Liver (tissue), 9 donors: ENCODE results near the gene DUS1L. TPM values are rescaled to one million over a fixed set of nuclear protein-coding genes. Genes with fewer than 3 reads are reported as not detected.

Experiments
- DNase-seq: peaks from one replicate; pipeline ENCODE4 v3.0.0-alpha.2; 2017; ENCODE audit warnings: low spot score
- H3K27ac ChIP-seq, 2 donors: one replicate each; pipeline ENCODE4 v1.7.0; 2013; ENCODE audit warnings: inconsistent platforms in 2 of 2, low read length in 2 of 2, control low read depth in 1 of 2, low read depth in 1 of 2, mild to moderate bottlenecking in 1 of 2
- H3K27me3 ChIP-seq, 4 donors: one replicate each; pipeline versions ENCODE4 v1.6.1 to v1.7.0; 2013; ENCODE audit warnings: low read length in 3 of 4, inconsistent platforms in 1 of 4, mild to moderate bottlenecking in 1 of 4, moderate library complexity in 1 of 4; ENCODE audit not compliant: control insufficient read depth in 4 of 4, insufficient read depth in 4 of 4
- H3K36me3 ChIP-seq, 4 donors: one replicate each; pipeline versions ENCODE4 v1.6.1 to v1.7.0; 2013; ENCODE audit warnings: low read length in 3 of 4, mild to moderate bottlenecking in 3 of 4, low read depth in 1 of 4, moderate library complexity in 1 of 4; ENCODE audit not compliant: control insufficient read depth in 4 of 4, insufficient read depth in 3 of 4
- H3K4me1 ChIP-seq, 4 donors: one replicate each; pipeline versions ENCODE4 v1.6.1 to v1.7.0; 2013; ENCODE audit warnings: low read length in 3 of 4, mild to moderate bottlenecking in 3 of 4, moderate library complexity in 1 of 4; ENCODE audit not compliant: control insufficient read depth in 4 of 4, insufficient read depth in 4 of 4
- H3K4me3 ChIP-seq, 3 donors: one replicate each; pipeline versions ENCODE4 v1.6.1 to v1.7.0; 2013; ENCODE audit warnings: low read length in 3 of 3, control low read depth in 1 of 3, low read depth in 1 of 3, mild to moderate bottlenecking in 1 of 3
- H3K9ac ChIP-seq, 2 donors: one replicate each; pipeline ENCODE4 v1.7.0; 2013; ENCODE audit warnings: low read length in 2 of 2, mild to moderate bottlenecking in 2 of 2, moderate library complexity in 2 of 2, control low read depth in 1 of 2, low read depth in 1 of 2
- H3K9me3 ChIP-seq, 4 donors: one replicate each; pipeline versions ENCODE4 v1.6.1 to v1.7.0; 2013; ENCODE audit warnings: low read length in 3 of 4; ENCODE audit not compliant: control insufficient read depth in 4 of 4
- EGR1 ChIP-seq, 2 donors: IDR thresholded peaks; 2 replicates each; pipeline ENCODE4 v1.6.1; 2016 to 2018; ENCODE audit warnings: antibody characterized with exemption in 2 of 2, low read depth in 2 of 2
- GABPA ChIP-seq, 2 donors: IDR thresholded peaks in 1 of 2; conservative IDR thresholded peaks in 1 of 2; 2 replicates each; pipeline ENCODE4 v1.6.1; 2016; ENCODE audit warnings: antibody characterized with exemption in 2 of 2, mild to moderate bottlenecking in 1 of 2, moderate library complexity in 1 of 2
- NR2F2 ChIP-seq: IDR thresholded peaks from 2 replicates; pipeline ENCODE4 v1.6.1; 2016; ENCODE audit warnings: antibody characterized with exemption
- RAD21 ChIP-seq, 2 donors: IDR thresholded peaks; 2 replicates each; pipeline ENCODE4 v1.6.1; 2016; ENCODE audit warnings: antibody characterized with exemption in 2 of 2, mild to moderate bottlenecking in 2 of 2
- RXRA ChIP-seq, 2 donors: IDR thresholded peaks; 2 replicates each; pipeline ENCODE4 v1.6.1; 2017 to 2018; ENCODE audit warnings: antibody characterized with exemption in 2 of 2, mild to moderate bottlenecking in 1 of 2
- SP1 ChIP-seq: IDR thresholded peaks from 2 replicates; pipeline ENCODE4 v1.6.1; 2018; ENCODE audit warnings: antibody characterized with exemption, mild to moderate bottlenecking
- YY1 ChIP-seq: IDR thresholded peaks from 2 replicates; pipeline ENCODE4 v1.6.1; 2016; ENCODE audit warnings: antibody characterized with exemption, mild to moderate bottlenecking
- WGBS: extraction: QIAGEN DNeasy Blood & Tissue Kit; methylation state at CpG from one replicate; pipeline ENCODE4 v1.1.7; 2013; 5-methylcytosine and 5-hydroxymethylcytosine counted together
- polyA plus RNA-seq, 2 donors: library from polyadenylated mRNA; stranded (reverse) in 1 of 2; unstranded in 1 of 2; fragments of 200-250 nt in 1 of 2; fragments of >200 nt in 1 of 2; fragmentation: Nextera tagmentation in 1 of 2; extraction: Ambion mirVana in 1 of 2; gene quantifications; one replicate each; pipeline versions ENCODE4 v1.2.1 to v1.2.3, GENCODE V29; 2013 to 2015
- total RNA-seq, 2 donors: library from RNA; depleted of rRNA; stranded (reverse); fragments of >200 nt; gene quantifications; one replicate each; pipeline ENCODE4 v1.2.3, GENCODE V29; 2014
- TF ChIP-seq, protein P1 (sequence below): IDR thresholded peaks from 2 replicates; pipeline ENCODE4 v1.6.1; 2016; ENCODE audit warnings: antibody characterized with exemption
- TF ChIP-seq, protein P2 (sequence below): fragments of 150-350 bp; IDR thresholded peaks from 2 replicates; pipeline ENCODE4 v1.5.1; 2017; ENCODE audit warnings: improper control_type of control experiment, low read depth, low read length; ENCODE audit not compliant: missing input control
- TF ChIP-seq, protein P3 (sequence below): IDR thresholded peaks from 2 replicates; pipeline ENCODE4 v1.6.1; 2016; ENCODE audit warnings: antibody characterized with exemption
- TF ChIP-seq, protein P4 (sequence below): IDR thresholded peaks from 2 replicates; pipeline ENCODE4 v1.6.1; 2016; ENCODE audit warnings: antibody characterized with exemption, mild to moderate bottlenecking
- donor health status: healthy.
- donor health status: healthy.
- donor health status: healthy.
- donor health status: healthy.
- donor health status: healthy.

Gene DUS1L
- total and polyA plus RNA-seq, 4 donors = 40.6 to 74.7 (median 53.3) TPM

DNA sequence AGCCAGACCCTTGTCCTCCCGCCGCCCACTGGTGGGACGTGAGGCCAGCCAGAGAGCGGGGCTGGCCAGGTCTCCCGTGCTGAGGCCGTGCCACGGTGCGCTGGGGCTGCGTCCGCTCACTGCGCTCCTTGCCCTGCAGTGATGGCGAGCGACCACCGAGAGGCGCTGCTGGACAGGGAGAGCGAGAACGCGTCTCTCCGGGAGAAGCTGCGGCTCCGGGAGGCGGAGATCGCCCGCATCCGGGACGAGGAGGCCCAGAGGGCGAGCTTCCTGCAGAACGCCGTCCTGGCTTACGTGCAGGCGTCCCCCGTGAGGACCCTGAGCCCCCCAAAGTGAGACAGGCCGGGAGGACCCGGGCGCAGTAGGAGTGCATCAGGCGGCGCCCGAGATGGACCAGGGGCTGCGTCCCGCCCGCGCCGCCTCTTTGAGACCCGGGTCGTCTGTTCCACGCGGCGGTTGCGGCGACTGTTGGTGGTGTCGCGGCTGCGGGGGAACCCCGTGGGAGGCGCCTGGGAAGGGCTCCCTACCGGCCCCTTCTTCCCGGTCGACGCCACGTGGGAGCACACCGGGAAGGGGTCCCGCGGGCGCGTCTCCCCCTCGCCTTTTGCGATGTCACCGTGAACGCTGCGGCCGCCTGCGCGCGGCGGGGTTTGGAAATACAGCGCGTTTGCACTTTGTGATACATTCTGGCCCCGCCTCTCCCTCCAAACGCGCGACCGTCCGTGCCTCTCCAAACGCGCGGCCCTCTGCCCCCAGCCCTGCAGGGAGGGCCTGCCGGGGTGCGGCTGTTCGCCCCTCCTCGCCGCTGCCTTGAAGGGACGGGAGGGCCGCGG, 34.9 kb downstream of the DUS1L start:
- peaks cover 0 to 5% (median 1%) of the 10 kb centered on the region in 4 donors for H3K36me3 ChIP-seq
- H3K4me3 ChIP-seq = peak overlapping the region in 2 of 3 donors; percentile 27 to 63
- peak overlapping the region; percentile 74 to 76 for H3K27ac ChIP-seq
- peaks cover 15 to 58% (median 37%) of the 10 kb centered on the region in 4 donors for H3K4me1 ChIP-seq
- H3K9me3 ChIP-seq = no peaks in the 10 kb centered on the region
- 1% methylated on average over 94 of the region's 94 CpGs for WGBS
- H3K27me3 ChIP-seq = no peaks in the 10 kb centered on the region
- TF ChIP-seq GABPA (IDR thresholded peaks at IDR 0.05 in 1 of 2, conservative IDR thresholded peaks at IDR 0.05 in 1 of 2) = peak in 1 of 2 donors; percentile 44
- TF ChIP-seq, protein P1, sequence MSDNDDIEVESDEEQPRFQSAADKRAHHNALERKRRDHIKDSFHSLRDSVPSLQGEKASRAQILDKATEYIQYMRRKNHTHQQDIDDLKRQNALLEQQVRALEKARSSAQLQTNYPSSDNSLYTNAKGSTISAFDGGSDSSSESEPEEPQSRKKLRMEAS = no peak
- TF ChIP-seq, protein P2, sequence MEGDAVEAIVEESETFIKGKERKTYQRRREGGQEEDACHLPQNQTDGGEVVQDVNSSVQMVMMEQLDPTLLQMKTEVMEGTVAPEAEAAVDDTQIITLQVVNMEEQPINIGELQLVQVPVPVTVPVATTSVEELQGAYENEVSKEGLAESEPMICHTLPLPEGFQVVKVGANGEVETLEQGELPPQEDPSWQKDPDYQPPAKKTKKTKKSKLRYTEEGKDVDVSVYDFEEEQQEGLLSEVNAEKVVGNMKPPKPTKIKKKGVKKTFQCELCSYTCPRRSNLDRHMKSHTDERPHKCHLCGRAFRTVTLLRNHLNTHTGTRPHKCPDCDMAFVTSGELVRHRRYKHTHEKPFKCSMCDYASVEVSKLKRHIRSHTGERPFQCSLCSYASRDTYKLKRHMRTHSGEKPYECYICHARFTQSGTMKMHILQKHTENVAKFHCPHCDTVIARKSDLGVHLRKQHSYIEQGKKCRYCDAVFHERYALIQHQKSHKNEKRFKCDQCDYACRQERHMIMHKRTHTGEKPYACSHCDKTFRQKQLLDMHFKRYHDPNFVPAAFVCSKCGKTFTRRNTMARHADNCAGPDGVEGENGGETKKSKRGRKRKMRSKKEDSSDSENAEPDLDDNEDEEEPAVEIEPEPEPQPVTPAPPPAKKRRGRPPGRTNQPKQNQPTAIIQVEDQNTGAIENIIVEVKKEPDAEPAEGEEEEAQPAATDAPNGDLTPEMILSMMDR = peak; percentile 97
- TF ChIP-seq SP1 = peak; percentile 5
- peak; percentile 91 to 97 for TF ChIP-seq RAD21 (IDR thresholded peaks at IDR 0.05)
- no peak for TF ChIP-seq EGR1 (IDR thresholded peaks at IDR 0.05; ENCODE audit: low read depth in 2 of 2)
- peak; percentile 19 for TF ChIP-seq YY1
- DNase-seq = peak; percentile 87
- H3K9ac ChIP-seq = no peak overlapping the region

DNA sequence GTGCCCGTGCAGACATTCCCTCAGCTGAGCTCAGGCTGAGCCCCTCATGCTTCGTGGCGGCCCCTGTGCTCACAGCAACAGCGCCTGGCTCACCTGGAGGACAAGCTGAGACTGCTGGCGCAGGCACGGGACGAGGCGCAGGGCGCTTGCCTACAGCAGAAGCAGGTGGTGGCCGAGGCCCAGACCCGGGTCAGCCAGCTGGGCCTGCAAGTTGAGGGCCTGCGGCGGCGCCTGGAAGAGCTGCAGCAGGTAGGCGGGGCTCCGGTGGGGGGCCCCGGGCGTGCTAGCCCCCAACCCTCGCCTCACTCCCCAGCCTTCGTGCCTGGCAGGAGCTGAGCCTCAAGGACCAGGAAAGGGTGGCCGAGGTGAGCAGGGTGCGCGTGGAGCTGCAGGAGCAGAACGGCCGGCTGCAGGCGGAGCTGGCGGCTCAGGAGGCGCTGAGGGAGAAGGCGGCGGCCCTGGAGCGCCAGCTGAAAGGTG, 35.6 kb downstream of the DUS1L start:
- Histone ChIP-seq H3K9ac (no peak overlapping the region), H3K4me1 (peaks cover 12 to 55% (median 34%) of the 10 kb centered on the region in 4 donors), H3K27ac (no peak overlapping the region), H3K27me3 (no peaks in the 10 kb centered on the region), H3K36me3 (peaks cover 0 to 1% (median 0%) of the 10 kb centered on the region in 4 donors), H3K9me3 (no peaks in the 10 kb centered on the region), H3K4me3 (no peak overlapping the region)
- DNase-seq = no peak
- TF ChIP-seq NR2F2 (no peak), YY1 (no peak), RXRA (IDR thresholded peaks at IDR 0.05) (no peak)
- TF ChIP-seq, protein P3, sequence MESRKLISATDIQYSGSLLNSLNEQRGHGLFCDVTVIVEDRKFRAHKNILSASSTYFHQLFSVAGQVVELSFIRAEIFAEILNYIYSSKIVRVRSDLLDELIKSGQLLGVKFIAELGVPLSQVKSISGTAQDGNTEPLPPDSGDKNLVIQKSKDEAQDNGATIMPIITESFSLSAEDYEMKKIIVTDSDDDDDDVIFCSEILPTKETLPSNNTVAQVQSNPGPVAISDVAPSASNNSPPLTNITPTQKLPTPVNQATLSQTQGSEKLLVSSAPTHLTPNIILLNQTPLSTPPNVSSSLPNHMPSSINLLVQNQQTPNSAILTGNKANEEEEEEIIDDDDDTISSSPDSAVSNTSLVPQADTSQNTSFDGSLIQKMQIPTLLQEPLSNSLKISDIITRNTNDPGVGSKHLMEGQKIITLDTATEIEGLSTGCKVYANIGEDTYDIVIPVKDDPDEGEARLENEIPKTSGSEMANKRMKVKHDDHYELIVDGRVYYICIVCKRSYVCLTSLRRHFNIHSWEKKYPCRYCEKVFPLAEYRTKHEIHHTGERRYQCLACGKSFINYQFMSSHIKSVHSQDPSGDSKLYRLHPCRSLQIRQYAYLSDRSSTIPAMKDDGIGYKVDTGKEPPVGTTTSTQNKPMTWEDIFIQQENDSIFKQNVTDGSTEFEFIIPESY = no peak
- TF ChIP-seq, protein P4, sequence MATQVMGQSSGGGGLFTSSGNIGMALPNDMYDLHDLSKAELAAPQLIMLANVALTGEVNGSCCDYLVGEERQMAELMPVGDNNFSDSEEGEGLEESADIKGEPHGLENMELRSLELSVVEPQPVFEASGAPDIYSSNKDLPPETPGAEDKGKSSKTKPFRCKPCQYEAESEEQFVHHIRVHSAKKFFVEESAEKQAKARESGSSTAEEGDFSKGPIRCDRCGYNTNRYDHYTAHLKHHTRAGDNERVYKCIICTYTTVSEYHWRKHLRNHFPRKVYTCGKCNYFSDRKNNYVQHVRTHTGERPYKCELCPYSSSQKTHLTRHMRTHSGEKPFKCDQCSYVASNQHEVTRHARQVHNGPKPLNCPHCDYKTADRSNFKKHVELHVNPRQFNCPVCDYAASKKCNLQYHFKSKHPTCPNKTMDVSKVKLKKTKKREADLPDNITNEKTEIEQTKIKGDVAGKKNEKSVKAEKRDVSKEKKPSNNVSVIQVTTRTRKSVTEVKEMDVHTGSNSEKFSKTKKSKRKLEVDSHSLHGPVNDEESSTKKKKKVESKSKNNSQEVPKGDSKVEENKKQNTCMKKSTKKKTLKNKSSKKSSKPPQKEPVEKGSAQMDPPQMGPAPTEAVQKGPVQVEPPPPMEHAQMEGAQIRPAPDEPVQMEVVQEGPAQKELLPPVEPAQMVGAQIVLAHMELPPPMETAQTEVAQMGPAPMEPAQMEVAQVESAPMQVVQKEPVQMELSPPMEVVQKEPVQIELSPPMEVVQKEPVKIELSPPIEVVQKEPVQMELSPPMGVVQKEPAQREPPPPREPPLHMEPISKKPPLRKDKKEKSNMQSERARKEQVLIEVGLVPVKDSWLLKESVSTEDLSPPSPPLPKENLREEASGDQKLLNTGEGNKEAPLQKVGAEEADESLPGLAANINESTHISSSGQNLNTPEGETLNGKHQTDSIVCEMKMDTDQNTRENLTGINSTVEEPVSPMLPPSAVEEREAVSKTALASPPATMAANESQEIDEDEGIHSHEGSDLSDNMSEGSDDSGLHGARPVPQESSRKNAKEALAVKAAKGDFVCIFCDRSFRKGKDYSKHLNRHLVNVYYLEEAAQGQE = no peak
- TF ChIP-seq, protein P2 = no peak
- WGBS = 55% methylated on average over 31 of the region's 31 CpGs
